Adipose tissue (tissue), 3 donors: ENCODE measurements around the gene CPA1. TPM values are rescaled to one million over a fixed set of nuclear protein-coding genes. Genes with fewer than 3 reads are reported as not detected.

Experiments used
- H3K27ac ChIP-seq: one replicate; pipeline ENCODE4 v1.5.1; 2013; ENCODE audit warnings: low read depth, low read length
- WGBS, 3 donors: extraction: QIAGEN DNeasy Blood & Tissue Kit; methylation state at CpG; one replicate each; pipeline ENCODE4 v1.1.7; 2013; 5-methylcytosine and 5-hydroxymethylcytosine counted together
- polyA plus RNA-seq, 3 donors: library from polyadenylated mRNA; stranded (reverse); fragments of 200-250 nt; gene quantifications; one replicate each; pipeline ENCODE4 v1.2.3, GENCODE V29; 2013
- donor health status: healthy with polysubstance abuse.
- donor health status: Bipolar disorder and iron deficiency.
- donor health status: healthy.

Gene CPA1
- polyA plus RNA-seq, 3 donors = 5.3 to 12,264 (median 18.3) TPM

GRCh38 chr7:130409712-130410072 is 29.4 kb downstream of the CPA1 start:
- 73 to 97% (median 79%) methylated on average over 4 of the region's 4 CpGs for WGBS, 3 donors
- H3K27ac ChIP-seq = no peak overlapping the region

DNA sequence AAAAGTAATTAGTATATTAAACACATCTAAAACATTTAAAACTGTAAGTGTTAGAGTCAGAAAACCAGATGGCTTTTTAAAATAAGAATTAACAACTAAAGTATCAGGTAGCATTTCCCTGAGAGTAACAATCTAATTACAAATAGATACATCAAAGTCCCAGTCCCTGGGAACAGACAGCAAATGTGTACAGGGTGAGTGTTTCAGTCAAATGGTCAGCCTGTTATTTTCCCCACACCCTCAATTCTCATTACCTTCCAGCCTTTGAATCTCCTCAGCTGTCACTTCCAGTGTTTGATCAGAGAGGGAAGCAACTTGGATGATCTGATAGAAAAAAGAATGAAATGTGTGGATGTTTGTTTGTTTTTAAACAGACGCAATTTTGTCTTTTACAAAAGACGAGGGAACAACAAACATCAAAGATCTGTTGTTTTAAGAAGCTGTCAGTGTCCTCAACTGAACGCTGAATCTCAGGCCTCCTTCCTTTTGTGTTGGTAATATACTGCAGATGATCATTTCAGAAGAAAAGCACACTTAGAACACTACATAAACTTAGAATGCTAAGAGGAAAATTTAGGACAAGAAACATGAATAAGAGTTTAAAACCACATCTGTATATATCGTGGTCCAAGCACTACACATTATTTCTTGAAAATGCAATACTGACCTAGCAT is 30.7 kb downstream of the CPA1 start:
- 74 to 80% (median 77%) methylated on average over 4 of the region's 4 CpGs for WGBS, 3 donors
- H3K27ac ChIP-seq = no peak overlapping the region

- no peak overlapping the region for H3K27ac ChIP-seq
- 96 to 99% (median 98%) methylated on average over 4 of the region's 4 CpGs for WGBS, 3 donors
Observed at GRCh38 chr7:130413201-130413600, 32.9 kb downstream of the CPA1 start.

DNA sequence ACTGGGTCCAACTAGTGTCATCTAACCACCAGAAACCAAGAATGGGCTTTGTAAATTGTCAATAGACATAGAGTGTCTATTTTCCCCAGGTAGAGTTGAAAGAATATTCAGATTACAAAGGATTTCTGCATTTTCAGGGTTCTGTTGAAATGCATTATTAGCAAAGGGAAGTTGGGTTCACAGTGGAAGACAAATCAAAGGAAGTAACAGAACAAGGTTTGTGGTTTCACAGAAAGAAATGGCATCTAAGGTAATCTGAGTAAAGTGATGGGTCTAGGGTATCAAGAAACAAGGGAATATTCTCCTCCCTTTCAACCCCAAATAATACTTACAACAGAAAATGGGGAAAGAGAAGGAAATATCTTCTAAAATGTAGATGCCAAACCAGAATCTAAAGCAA is 34.7 kb downstream of the CPA1 start:
- no peak overlapping the region for H3K27ac ChIP-seq

GRCh38 chr7:130417213-130417612 is 36.9 kb downstream of the CPA1 start:
- no peak overlapping the region for H3K27ac ChIP-seq
- 42 to 69% (median 54%) methylated on average over 5 of the region's 5 CpGs for WGBS, 3 donors

DNA sequence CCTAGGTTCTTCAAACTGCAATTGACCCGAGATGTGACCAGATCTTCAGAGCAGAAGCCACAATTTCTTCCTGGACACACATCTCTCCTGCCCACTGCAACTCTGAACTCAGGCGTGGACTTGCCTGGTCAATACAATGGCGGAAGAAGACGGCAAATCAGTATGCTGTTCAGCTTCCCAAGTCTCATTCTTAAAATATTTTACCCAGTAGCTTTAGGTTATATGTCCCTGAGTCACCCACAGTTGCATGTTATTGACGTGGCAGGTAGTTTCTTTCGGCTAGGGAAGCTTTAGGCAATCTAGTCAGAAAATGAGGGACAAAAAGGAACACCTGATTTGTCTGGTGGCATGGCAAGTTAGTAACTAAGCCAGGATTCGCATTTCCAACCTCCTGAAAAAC is 38.0 kb downstream of the CPA1 start:
- 94 to 97% (median 97%) methylated on average over 7 of the region's 7 CpGs for WGBS, 3 donors
- H3K27ac ChIP-seq = no peak overlapping the region

GRCh38 chr7:130419658-130420057 is 39.4 kb downstream of the CPA1 start:
- H3K27ac ChIP-seq = no peak overlapping the region
- 67 to 74% (median 68%) methylated on average over 5 of the region's 5 CpGs for WGBS, 3 donors

GRCh38 chr7:130420943-130421578 is 40.8 kb downstream of the CPA1 start:
- H3K27ac ChIP-seq = no peak overlapping the region
- WGBS, 3 donors = 63 to 81% (median 80%) methylated on average over 4 of the region's 4 CpGs

DNA sequence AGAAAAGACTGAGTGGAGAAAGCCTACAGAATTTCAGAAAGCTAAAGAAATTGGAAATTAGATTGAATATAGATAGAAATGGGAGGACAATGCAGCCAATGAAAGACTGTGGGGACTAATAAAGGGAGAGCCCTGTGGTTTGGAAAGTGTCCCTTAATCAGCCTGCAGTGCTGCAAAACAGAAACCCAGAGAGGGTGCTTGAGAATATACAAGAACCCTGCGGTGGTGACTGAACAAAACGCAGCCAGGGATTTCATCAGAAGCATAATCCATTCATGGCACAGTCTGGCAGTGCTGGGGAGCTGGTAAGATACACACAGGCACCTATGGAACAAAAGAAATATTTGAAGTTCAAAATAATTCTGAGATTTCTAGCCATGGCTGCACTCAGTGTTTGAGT is 41.4 kb downstream of the CPA1 start:
- 50 to 59% (median 54%) methylated on average over 2 of the region's 2 CpGs for WGBS, 3 donors
- no peak overlapping the region for H3K27ac ChIP-seq

DNA sequence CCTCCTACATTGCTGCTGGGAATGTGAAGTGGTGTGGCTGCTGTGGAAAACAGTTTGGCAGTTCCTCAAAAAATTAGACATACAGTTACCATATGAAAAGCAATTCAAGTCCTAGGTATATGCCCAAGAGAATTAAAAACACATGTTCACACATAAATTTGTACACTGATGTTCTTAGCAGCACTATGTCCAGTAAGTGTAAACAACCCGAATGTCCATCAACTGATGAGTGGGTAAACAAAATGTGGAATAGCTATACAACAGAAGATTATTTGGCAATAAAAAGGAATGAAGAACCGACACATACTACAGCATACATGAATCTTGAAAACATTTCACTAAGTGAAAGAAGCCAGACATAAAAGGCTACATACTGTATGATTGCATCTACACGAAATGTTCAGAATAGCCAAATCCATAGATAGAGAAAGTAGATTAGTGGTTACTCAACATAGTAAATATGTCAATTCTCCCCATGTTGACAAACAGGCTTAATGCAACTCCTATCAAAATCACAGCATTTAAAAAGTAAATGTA is 43.3 kb downstream of the CPA1 start:
- H3K27ac ChIP-seq = no peak overlapping the region
- WGBS, 3 donors = 93 to 97% (median 95%) methylated on average over 3 of the region's 3 CpGs

DNA sequence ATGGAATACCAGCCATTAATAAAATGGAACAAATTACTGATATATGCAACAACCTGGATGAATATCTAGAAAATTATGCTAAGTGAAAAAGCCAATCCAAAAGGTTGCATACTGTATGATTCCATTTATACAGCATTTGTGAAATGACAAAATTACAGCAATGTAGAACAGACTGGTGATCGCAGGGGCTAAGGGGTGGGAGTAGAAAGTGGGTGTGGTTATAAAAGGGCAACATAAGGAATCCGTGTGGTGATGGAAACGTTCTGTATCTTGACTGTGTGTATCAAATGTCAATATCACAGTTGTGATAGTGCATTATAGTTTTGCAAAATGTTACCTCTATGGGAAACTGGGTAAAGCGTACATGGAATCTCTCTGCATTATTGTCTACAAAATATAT is 45.5 kb downstream of the CPA1 start:
- WGBS, 3 donors = 75 to 88% (median 86%) methylated on average over 4 of the region's 4 CpGs
- no peak overlapping the region for H3K27ac ChIP-seq

GRCh38 chr7:130426564-130426963 is 46.3 kb downstream of the CPA1 start:
- H3K27ac ChIP-seq = no peak overlapping the region
- 49 to 78% (median 56%) methylated on average over 4 of the region's 4 CpGs for whole genome bisulfite sequencing, 3 donors

DNA sequence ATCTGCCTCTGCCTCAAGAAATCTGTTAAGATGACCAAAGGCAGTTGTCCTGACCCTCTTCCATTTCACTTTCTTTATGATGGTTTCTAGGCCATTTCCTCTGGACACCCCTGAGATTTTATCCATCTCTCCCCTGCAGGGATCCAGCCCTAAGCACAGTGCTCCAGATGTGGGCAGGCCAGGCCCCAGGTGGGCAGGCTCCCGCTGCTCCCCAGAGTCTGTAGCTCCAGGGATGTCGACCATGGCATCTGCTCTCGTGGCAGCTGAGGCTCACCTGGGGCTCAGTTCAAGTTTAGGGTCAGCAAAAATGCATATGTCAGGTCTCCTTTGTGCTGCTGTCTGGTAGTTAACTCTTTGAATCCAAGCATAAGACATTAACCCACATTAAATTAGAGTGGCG is 48.7 kb downstream of the CPA1 start:
- H3K27ac ChIP-seq = no peak overlapping the region
- WGBS, 3 donors = 88 to 90% (median 89%) methylated on average over 4 of the region's 4 CpGs

- 40 to 53% (median 42%) methylated on average over 1 of the region's 1 CpG for WGBS, 3 donors
- H3K27ac ChIP-seq = no peak overlapping the region
Observed at GRCh38 chr7:130430115-130430514, 49.8 kb downstream of the CPA1 start.

- no peak overlapping the region for H3K27ac ChIP-seq
Observed at GRCh38 chr7:130430841-130431666, 50.8 kb downstream of the CPA1 start.

GRCh38 chr7:130432886-130433285 is 52.6 kb downstream of the CPA1 start:
- no peak overlapping the region for H3K27ac ChIP-seq
- WGBS, 3 donors = 73 to 88% (median 82%) methylated on average over 3 of the region's 3 CpGs

More at GRCh38 chr7:130430841-130431666, 50.8 kb downstream of the CPA1 start:
- 33 to 39% (median 34%) methylated on average over 5 of the region's 5 CpGs for WGBS, 3 donors

- no peak overlapping the region for H3K27ac ChIP-seq
- WGBS, 3 donors = 73 to 92% (median 77%) methylated on average over 1 of the region's 1 CpG
Observed at GRCh38 chr7:130433301-130433700, 53.0 kb downstream of the CPA1 start.

- H3K27ac ChIP-seq = no peak overlapping the region
- WGBS, 3 donors = 57 to 63% (median 61%) methylated on average over 2 of the region's 2 CpGs
Observed at GRCh38 chr7:130435311-130435854, 55.1 kb downstream of the CPA1 start.

GRCh38 chr7:130436253-130436652 is 56.0 kb downstream of the CPA1 start:
- H3K27ac ChIP-seq = no peak overlapping the region
- WGBS, 3 donors = 96 to 100% (median 96%) methylated on average over 1 of the region's 1 CpG
